Fibroblast of mammary gland (primary cell): ENCODE results near the gene ZNF74.

Experiments
- DNase-seq: peaks from one replicate; pipeline ENCODE4 v3.0.0-alpha.2; 2010; ENCODE audit warnings: low read depth
- H3K4me3 ChIP-seq: 2 replicates; pipeline ENCODE4 v1.5.1; 2011; ENCODE audit warnings: low read depth, mild to moderate bottlenecking, low read length, moderate library complexity; ENCODE audit not compliant: control insufficient read depth
- CTCF ChIP-seq: conservative IDR thresholded peaks from 2 replicates; pipeline ENCODE4 v1.5.1; 2011; ENCODE audit warnings: low read depth, low read length, inconsistent platforms; ENCODE audit not compliant: control insufficient read depth, insufficient read depth

The ZNF74 gene

DNA sequence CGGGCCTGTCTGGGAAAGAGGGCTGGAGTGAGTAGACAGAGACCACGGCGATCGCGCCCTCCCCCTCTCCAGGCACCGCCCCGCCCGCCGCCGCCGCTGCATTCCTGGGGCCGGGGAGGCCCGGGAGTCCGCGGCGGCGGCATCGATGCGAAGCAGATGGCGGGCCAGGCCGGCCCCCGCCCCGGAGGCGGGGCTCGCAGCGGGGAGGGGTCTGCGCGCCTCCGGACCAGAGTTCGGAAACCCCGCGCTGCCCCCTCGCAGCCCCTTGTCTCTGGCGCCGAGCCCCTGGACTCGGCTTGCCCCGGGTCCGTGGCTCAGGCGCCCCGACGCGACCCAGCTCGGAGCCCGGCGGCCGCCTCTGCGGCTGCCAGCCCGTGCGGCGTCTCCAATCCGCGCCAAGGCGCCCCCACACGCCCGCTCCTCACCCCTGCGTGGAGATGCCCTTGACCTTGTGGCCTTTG, 42.4 kb downstream of the ZNF74 start:
- H3K4me3 ChIP-seq = peak overlapping the region; percentile 79

GRCh38 chr22:20436768-20437612, 43.0 kb downstream of the ZNF74 start:
- no peak for TF ChIP-seq CTCF
- peak overlapping the region; percentile 79 for H3K4me3 ChIP-seq
- DNase-seq = peak; percentile 41

More for the DNA sequence above, 42.4 kb downstream of the ZNF74 start:
- DNase-seq = no peak
- TF ChIP-seq CTCF = no peak

- DNase-seq = no peak
- H3K4me3 ChIP-seq = peak within 1 kb of the TSS; percentile 79
- no peak for TF ChIP-seq CTCF
Observed at GRCh38 chr22:20437613-20438426, 43.9 kb downstream of the ZNF74 start, which contains the start of gene SCARF2. Gene SCARF2, minus strand, starts transcription at chr22:20437825. Its CDS starts 71 bp downstream, at chr22:20437754.

DNA sequence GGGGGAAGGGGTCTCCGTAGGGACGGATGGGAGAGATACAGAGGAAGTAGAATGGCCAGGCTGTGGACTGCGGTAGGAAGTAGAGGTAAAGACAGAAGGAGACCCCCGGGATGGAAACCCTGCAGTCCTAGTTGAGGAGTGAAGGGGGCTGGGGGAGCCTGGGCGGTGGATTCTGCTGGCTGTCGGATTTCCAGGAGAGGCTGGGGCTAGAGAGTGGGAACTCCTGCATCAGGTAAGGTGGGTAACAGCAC, 44.4 kb downstream of the ZNF74 start:
- peak overlapping the region; percentile 49 for H3K4me3 ChIP-seq
- no peak for TF ChIP-seq CTCF
- DNase-seq = no peak

DNA sequence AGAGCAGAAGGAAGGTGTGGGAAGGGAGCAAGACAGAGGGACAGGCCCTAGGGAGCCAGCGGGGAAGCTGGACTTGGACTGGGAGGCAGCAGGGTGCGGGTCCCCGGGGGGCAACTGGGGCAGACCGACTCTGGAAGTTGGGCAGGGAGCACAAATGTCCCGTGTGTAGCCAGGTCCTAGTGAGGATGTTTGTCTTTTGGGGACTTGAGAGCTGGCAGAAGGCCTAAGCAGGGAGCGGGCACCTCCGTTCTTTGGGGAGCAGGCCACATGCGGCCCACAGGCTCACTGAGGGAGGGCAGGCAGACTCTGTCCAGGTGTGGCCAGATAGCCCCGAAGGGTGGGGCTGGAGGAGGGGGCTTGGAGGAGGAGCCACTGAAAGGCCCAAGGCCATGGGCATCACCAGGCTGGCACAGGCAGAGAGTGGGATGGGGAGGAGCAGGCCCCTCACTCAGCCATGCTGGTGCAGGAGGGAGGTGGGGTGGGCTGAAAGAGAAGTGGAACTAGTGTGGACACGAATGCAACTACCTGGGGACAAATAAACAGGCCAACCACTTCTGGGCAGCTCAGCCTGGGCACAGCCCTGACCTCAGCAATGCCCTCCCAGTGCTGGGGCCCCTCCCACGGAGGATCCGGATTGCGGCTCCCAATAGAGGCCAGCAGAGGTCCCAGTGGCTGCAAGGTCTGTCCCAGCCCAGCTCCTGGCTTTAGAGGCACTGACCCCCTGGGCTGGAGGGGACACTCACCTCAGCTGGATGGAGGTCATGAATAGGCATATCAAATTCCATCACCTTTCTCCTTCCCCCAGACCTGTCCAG, 44.9 kb downstream of the ZNF74 start:
- peak overlapping the region; percentile 49 for H3K4me3 ChIP-seq
- TF ChIP-seq CTCF = peak; percentile 30
- no peak for DNase-seq

DNA sequence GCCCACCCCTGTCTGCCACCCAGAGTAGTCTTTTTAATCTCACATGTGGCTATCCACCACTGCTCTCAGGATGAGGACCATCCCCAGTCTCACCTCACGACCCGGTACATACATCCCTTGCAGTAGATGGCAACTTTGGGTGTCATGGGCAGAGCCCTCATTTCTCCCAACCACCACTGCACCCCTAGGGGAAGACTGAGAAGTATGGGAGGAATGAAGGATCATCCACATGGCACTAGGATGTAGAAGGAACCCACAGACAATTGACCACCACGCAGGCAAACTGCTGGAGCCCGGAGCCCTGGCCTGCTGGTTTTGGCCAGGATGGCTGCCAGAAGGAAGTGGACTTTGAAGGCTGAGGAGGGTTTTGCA, 45.6 kb downstream of the ZNF74 start:
- H3K4me3 ChIP-seq = no peak overlapping the region
- no peak for DNase-seq
- no peak for TF ChIP-seq CTCF
